GM19328 (cell line): ENCODE measurements around the gene ADAP1.
"Not testable (repeated sequence)": the region's sequence is repeated elsewhere in the genome, so short reads cannot be mapped to it uniquely, and the experiment has no call there.

ENCODE experiments used
- ATAC-seq: cut with Tn5 transposase; IDR thresholded peaks from one replicate; pipeline ENCODE4 v1.9.1; 2021; ENCODE audit warnings: mild to moderate bottlenecking, moderate library complexity; ENCODE audit not compliant: unreplicated experiment

The ADAP1 gene

DNA sequence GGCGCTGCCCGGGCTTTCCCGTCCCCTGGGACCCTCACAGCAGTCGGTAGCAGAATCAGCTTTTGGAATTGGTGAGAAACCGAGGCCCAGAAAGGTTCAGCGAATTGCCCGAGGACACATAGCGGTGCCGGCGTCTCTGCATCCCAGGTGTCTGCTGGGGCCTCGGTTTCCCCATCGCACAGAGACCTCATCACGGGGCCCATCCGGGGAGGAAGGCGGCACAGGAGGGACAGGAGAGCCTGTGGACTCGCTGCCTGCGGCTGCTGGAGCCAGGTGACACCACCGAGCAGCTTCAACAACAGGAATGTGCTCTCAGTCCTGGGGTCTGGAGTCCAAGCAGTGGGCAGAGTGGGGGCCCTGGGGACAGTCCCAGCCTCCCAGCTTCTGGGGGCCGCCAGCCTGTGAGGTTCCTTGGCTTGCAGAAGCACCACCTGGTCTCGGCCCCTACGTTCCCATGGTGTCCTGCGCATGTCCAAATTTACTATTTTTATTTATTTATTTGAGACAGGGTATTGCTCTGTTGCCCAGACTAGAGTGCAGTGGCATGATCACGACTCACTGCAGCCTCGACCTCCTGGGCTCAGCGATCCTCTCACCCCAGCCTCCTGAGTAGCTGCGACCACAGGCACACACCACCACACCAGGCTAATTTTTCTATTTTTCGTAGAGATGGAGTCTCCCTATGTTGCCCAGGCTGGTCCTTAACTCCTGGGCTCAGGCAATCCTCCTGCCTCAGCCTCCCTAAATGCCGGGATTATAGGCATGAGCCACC is 21.4 kb upstream of the ADAP1 start:
- no peak for ATAC-seq

DNA sequence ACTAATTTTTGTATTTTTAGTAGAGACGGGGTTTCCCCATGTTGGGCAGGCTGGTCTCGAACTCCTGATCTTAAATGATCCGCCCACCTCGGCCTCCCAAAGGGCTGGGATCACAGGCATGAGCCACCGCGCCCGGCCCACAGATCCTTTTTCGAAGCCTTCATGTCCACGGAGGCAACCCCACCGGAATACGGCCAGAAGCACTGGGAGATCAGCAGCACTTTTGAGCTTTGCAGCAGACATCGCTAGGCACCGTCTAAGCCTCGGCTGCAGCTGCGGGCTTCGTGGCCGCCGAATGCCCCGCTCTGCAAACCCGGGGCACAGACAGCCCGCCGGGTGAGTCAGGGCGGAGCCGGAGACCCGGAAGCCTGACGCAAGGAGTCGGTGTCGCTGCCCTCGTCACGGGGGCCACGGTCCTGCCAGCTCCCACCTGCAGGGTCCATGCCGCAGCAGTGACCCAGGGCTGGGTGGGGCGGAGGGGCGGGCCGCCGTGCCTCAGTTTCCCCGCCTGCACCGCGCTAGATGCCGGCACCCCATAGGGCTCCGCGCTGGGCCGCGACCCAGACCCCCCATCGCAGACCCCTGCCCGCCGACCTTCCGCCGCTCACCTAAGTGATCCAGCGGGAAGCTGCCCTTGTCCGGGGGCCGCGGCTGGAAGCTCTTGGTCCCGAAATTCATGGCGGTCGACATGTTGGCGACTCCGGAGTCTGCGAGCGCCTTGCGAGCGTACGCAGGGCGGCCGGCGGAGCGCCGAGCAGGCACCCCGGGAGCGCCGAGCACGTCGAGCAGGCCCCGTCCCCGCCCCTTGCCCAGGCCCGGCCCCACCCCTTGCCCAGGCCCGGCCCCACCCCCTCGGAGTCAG is 20.6 kb upstream of the ADAP1 start, which contains the start of gene COX19:
Gene COX19 (minus strand): TSS at position 730 of the 862 bp plus-strand sequence. CDS start 40 bp downstream, at position 690.
- peak; percentile 51 for ATAC-seq

DNA sequence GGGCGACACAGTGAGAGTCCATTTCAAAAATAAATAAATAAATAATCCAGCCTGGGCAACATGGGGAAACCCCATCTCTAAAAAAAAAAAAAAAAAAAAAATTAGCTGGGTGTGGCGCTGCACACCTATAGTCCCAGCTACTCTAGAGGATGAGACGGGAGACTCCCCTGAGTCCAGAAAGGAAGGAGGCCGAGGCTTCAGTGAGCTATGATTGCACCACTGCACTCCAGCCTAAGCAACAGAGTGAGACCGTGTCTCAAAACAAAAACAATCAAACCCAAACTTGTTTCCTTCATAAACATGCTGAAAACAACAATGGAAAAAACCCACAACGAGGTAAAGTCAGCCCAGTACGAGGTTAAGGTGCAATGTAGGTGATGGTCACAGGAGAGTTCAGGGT is 19.7 kb upstream of the ADAP1 start:
- no peak for ATAC-seq

DNA sequence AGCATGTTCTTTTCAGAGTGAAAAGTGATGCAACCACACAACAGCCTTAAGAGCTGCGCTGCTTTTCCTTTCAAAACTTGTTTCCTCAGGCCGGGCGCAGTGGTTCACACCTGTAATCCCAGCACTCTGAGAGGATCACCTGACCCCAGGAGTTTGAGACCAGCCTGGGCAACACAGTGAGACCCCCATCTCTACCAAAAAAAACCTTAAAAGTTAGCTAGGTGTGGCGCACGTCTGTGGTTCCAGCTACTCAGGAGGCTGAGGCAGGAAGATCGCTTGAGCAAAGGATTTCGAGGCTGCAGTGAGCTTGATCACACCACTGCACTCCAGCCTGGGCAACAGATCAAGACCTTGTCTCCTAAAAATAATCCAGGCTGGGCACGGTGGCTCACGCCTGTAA is 18.8 kb upstream of the ADAP1 start:
- no peak for ATAC-seq

DNA sequence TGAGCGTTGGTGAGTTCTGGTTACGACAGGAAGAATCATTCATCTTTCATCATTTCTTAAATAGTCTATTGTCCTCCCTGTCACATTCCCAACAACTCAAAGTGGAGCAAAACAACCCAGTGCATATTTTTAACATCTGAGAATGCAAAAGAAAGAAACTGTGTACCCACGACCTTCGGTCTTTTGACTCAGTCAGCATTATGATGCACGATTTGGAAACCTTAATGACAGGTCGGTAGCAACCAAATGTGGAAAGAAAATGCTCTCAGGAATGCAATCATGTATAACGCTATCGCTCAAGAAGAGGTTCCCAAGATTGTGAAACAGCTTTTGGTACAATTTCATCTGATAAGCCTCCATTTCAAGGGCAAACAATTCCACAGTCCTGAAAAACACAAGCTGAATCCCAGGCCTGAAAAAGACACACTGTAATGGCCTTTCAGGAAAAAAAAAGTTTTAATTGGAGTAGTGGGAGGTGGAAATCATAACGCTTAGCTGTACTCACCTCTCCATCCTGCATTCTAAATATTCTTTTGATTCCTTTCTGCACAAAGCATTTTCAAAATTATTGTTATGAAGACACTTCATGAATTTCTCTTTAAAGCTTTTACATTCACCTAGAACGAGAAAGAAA is 18.3 kb upstream of the ADAP1 start:
- no peak for ATAC-seq

DNA sequence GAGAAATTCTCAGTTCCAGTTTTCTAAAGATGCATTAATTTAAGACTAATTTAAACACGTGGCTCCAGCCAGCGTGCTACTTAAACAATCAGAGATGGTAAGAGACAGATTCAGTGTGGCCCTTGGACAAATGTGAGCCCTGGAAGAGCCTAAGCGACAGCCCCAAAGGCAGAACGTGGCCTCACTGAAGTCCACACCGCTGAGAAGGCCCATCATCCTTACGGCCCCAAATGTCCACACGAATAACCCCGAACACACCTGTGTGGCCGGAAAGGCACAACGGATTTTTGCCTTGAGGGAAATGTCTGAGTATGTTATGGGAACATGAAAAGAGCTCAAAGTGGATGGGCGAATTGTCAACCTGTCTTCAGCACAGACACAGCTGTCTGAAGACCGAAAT is 17.6 kb upstream of the ADAP1 start:
- no peak for ATAC-seq

DNA sequence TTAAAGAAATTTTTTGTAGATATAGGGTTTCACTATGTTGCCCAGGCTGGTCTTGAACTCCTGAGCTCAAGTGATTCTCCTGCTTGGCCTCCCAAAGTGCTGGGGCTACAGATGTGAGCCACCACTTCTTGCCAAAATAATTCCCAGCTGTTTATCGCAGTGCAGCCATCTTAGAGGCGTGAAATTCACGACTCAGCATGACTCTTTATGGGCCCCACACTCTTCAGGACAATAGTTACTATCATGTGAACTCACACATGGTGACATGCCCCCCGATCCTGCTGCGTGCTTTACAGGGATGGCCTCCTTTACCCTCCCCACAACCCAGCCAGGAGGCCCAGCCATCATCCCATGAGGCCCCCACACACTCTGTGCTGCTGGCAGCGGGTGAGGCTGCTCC is 16.3 kb upstream of the ADAP1 start:
- no peak for ATAC-seq

DNA sequence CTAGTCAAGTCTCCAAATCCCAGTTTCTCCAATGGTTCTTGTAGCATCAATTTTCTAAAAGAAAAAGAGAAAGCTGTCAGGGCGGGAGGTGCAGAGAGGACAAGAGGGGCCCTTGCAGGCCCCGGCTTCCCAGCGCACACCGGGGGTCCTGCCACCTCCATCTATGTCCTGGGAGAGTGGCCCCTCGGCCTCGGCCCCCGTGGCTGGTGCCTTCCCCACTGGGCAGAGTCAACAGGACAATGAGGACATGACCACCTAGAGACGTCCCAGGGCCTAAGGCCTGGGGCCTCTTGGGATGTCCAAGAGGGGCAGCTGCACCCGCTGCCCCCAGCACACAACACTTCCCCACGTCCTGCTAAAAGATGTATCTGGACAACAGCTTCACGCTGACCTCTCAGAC is 14.9 kb upstream of the ADAP1 start:
- no peak for ATAC-seq

DNA sequence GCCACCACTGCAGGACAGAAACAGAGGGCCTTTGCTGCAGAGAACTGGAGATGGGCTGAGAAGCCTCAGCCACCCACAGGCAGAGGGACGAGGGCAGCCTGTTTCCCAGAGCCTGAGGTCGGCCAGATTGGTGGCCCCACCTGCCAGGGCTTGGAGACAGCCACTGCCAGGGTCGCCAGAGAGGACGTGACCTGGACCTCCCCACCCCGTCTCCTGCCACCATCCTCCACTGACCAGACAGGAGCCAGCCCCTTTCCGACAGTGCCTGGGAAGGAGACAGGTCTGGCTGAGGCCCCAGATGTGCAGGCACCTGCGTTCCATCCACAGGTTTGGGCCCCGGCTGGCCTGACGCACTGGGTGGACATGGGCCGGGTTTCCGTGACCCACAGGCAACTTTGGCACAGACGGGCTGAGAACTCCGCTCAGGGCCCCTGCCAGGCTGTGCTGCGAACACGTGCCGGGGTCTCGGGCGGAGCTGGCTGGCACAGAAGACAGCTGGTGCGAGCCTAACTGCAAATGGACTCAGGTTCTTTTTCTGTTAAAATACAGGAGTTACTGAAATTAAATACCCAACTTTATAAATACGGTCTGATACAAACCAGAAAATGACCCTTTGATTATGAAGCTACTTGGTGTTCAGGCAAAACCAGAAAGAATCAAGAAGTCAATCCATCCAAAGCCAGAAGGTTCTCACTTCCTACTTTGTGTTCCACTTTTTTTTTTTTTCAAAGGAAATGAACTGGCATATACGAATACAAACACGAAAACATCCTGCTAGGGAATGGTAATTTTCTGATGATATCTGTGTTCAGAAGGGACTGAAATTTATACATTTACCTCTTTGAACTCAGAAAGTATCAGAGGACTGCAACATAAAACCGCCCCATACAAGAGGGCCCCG is 14.0 kb upstream of the ADAP1 start:
- no peak for ATAC-seq

DNA sequence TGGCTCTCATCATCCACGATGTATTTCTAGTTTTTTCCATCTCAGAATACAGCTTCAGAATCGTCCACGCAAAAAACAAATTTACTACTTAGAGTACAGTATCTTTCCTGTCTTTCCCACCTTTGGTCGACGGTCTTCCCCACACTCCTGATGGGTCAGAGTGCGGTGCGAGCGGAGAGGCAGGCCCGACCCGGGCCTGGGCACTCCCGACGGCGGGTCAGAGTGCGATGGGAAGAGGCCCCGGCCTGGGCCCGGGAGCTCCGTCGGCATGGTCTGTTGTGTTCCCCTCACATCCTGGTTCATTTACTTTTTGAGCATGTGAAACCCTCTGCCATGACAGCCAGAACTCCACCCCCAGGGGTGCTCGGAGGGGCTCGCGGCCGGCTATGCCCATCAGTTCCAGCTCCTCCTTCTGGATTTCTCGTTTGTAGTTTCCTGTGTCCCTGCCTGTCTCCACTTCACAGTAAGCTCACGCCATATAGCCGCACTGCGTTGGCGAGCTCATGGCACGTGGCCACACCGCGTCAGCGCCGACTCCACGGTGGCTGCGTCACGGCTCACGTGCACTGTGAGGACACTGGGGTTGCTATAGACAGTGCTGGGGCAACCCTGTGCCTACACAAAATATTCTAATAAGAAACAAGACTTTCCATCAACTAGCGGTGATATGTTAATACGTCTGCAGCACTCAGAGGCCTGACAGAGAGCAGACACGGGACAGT is 13.0 kb upstream of the ADAP1 start:
- ATAC-seq = no peak

DNA sequence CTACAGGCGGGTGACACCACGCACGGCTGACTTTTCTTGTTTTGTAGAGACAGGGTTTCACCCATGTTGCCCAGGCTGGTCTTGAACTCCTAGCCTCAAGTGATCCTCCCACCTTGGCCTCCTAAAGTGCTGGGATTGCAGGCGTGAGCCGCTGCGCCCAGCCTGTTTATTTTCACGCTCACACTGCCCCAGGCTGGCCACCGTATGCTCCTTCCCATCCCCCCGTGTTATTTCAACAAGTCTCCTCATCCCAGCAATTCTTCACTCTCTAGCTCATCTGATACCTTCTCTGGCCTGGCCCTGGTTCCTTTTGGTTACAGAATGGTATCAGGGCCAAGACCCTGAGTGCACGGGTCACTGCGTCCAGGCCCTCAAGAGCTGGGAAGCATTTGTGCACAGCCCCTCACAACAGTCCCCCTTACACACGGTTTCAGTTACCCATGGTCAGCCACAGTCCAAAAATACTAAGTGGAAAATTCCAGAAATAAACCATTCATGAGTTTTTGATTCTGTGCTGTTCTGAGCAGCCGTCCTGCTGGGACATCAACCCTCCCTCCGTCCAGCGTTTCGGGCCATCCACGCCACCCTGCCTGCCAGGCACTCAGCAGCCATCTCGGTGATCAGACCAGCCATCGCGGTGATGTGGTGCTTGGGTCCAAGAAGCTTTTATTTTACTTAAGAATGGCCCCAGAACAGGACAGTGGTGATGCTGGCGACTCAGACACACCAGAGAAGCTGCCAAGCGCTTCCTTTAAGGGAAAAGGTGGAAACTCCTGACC is 12.0 kb upstream of the ADAP1 start:
- no peak for ATAC-seq

DNA sequence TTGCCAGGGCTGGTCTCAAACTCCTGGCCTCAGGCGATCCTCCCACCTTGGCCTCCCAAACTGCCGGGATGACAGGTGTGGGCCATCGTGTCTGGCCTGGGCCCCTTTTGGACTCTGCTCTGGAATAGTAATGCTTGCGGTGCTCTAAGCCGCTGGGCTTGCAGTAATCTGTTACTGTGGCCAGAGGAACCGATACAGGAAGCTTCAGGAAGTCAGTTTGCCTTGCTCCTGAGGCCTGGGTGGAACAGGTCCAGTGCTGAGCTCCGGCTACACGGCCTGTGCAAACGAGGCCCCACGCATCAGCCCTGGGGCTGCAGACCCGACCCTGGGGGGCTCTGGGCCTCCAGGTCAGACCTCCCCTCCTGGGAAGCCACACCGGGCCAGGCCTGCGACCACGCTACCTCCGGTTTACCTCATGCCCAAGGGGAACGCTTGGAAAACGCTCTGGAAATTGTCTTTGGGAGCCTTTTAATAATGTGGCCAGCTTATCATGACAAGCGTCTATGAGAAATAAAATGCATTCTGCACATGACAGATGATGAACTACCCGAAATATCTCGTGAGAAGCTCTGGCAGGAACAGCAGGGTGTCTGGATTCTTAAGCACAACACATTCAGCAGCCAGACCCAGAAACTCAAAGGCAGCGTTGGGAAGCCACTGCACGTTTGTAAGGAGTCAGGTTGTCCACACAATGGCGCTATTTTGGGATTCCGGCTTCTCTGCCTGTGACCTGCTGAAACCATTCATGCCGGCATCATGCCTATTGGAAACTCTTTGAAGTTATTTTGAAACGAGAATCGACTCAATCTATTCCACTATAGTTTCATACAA is 10.1 kb upstream of the ADAP1 start:
- ATAC-seq = no peak

DNA sequence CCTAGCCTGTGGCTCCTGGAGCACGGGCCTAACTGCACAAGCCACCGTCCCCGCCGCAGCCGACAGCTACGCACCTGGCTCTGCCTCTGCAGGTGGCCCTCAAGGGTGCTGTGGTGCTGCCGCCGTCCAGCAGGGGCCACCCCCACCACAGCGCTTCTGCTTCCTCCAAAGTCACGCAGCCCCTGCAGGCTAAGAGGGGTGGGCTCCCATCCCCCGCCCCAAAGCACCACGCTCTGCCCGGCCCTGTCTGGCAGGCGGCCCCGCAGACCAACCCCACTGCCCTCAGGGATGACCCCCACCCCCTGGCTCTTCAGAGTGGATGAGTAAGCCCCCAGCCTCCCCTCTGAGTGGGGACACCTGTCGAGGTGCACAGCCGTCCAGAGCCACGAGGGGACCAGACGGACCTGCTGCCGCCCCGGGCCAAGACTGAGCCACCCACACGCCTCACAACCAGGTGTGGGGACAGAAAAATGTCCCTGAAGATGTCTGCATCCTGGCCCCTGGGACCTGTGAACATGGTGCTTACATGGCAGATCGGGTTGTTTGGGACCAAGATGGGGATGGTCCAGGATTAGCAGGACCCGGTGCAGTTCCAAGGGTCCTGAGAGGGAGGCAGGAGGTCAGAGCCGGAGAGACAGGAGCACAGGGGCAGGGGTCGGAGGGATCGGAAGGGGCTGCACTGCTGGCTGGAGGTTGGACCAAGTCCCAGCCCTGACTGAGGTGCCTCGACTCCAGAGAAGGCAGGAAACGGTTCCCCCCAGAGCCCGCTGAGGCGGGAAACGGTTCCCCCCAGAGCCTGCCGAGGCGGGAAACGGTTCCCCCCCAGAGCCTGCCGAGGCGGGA is 9.0 kb upstream of the ADAP1 start:
- ATAC-seq = no peak

DNA sequence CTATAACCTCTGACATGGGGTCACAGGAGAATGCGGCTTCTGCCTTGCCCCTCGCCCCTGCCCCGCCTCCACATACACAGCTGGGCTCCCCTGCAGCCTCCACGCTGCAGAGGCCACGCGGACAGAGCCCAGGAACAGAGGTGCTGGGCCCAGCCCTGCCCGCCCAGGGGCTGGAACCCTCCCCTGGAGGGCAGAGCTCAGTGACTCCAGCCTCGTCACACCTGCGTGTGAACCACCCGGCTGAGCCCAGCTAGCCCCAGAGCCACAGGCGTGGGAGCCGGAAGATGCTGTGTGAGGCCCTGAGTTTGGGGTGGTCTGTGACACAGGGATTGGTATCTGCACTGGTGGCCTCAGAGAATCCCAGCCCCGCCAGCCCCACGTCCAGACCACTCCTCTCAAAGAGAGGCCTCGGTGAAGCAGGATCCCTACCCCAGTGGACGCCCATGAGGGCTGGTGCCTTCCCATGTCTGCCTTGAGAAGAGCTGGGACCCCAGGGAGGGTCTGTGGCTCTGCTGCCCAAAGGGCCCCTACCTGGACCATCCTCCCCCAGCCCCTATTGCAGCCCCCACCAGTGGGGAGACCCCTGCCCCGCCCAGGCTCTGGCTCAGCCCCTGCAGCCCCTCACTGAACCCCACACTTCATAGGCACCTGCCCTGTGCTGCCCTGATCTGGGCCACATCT is 8.1 kb upstream of the ADAP1 start:
- no peak for ATAC-seq

DNA sequence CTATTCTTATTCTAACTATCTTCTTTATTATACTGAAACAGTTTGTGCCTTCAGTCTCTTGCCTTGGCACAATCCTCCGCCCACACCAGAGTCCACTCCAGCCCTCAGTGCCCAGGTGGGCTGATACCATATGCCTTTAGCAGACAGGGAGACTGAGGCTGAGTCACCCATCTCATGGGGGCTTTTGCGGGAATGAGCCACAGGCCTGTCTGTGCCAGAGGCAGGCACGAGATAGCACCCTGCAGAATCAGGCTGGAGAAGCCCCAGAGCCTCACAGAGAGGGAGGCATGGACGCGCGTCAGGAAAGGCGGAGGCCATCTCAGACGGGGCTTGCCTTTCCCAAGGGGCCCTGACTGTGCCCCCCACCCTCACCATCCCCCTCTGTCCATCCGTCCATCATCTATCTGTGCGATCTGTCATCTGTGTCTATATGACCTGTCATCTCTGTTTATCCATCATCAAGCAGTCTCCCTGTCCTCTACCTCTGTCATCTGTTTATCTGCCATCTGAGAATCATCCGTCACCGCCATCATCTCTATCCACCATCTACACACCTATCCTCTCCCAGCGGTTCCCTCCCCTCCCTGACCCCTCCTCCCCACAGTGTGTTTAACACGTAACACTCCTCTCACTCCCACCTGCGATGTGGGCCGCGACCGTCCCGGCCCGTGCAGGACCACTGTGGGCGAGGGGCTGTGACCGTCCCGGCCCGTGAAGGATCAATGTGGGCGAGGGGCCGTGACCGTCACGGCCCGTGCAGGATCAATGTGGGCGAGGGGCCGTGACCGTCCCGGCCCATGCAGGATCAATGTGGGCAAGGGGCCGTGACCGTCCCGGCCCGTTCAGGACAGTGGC is 7.3 kb upstream of the ADAP1 start:
- ATAC-seq = no peak

DNA sequence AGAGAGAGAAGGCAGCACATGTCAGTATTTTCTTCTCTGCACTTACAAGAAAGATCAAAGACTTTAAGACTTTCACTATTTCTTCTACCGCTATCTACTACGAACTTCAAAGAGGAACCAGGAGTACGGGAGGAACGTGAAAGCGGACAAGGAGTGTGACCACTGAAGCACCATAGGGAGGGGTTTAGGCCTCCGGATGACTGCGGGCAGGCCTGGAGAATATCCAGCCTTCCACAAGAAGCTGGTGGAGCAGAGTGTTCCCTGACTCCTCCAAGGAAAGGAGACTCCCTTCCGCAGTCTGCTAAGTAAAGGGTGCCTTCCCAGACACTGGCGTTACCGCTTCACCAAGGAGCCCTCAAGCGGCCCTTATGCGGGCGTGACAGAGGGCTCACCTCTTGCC is 6.5 kb upstream of the ADAP1 start:
- not testable (repeated sequence) for ATAC-seq
